HepG2 (cell line): Measurements from ENCODE around the gene SYNGR1.

Source experiments
- RXRA ChIP-seq: sonication (generic); formaldehyde crosslinking; IDR thresholded peaks from 2 replicates; pipeline ENCODE4 v1.5.1; 2020; ENCODE audit warnings: missing genetic modification reagents
- ZNF430 ChIP-seq: sonication (generic); formaldehyde crosslinking; IDR thresholded peaks from 2 replicates; pipeline ENCODE4 v1.9.0; 2021; ENCODE audit warnings: mild to moderate bottlenecking, missing genetic modification reagents

- no peak for TF ChIP-seq RXRA (CRISPR knock-in tag)
- TF ChIP-seq ZNF430: no peak
These were observed 66.5 kb downstream of the SYNGR1 start for GRCh38 chr22:39416319-39416718.
